Glutamatergic neuron (in vitro differentiated cells): ENCODE measurements around the gene C2CD4D. TPM values are rescaled to one million over a fixed set of nuclear protein-coding genes. Genes with fewer than 3 reads are reported as not detected.

Source experiments
- DNase-seq: peaks from one replicate; pipeline ENCODE4 v3.0.0; 2022
- H3K27ac Mint-ChIP-seq: one replicate; pipeline ENCODE4 v1.8.0; 2020; ENCODE audit warnings: mild to moderate bottlenecking, mixed read lengths, inconsistent platforms; ENCODE audit not compliant: unreplicated experiment
- H3K27me3 Mint-ChIP-seq: one replicate; pipeline ENCODE4 v1.8.0; 2020; ENCODE audit warnings: mild to moderate bottlenecking, moderate library complexity, mixed read lengths, inconsistent platforms; ENCODE audit not compliant: unreplicated experiment
- H3K36me3 Mint-ChIP-seq: one replicate; pipeline ENCODE4 v1.8.0; 2020; ENCODE audit warnings: mild to moderate bottlenecking, mixed read lengths, inconsistent platforms; ENCODE audit not compliant: unreplicated experiment
- H3K4me1 Mint-ChIP-seq: one replicate; pipeline ENCODE4 v1.8.0; 2020; ENCODE audit warnings: mild to moderate bottlenecking, low read depth, mixed read lengths, inconsistent platforms; ENCODE audit not compliant: unreplicated experiment
- H3K4me3 Mint-ChIP-seq: one replicate; pipeline ENCODE4 v1.8.0; 2020; ENCODE audit warnings: mild to moderate bottlenecking, mixed read lengths, inconsistent platforms; ENCODE audit not compliant: unreplicated experiment
- H3K9me3 Mint-ChIP-seq: one replicate; pipeline ENCODE4 v1.8.0; 2020; ENCODE audit warnings: mild to moderate bottlenecking, moderate library complexity, mixed read lengths, inconsistent platforms; ENCODE audit not compliant: unreplicated experiment
- CTCF ChIP-seq: fragments of 200-600 bp; sonication (generic); IDR thresholded peaks from one replicate; pipeline ENCODE4 v1.5.0; 2021; ENCODE audit not compliant: partially characterized antibody, unreplicated experiment
- total RNA-seq: library from RNA; stranded (reverse); fragmentation: NEBNext Ultra II Directional; extraction: Animal tissue kit (Norgen Biotek cat#: 25700); gene quantifications from one replicate; pipeline ENCODE4 v1.2.1, GENCODE V29; 2021; ENCODE audit not compliant: unreplicated experiment

The C2CD4D gene
- total RNA-seq, 1 donor from 2014 or later = not detected

GRCh38 chr1:151868486-151868885 is 28.9 kb upstream of the C2CD4D start:
- Mint-ChIP-seq H3K4me1 (peaks cover 4% of the 10 kb centered on the region), H3K4me3 (no peak overlapping the region), H3K9me3 (peaks cover 5% of the 10 kb centered on the region), H3K27ac (no peak overlapping the region), H3K36me3 (no peaks in the 10 kb centered on the region), H3K27me3 (peaks cover 5% of the 10 kb centered on the region)
- no peak for TF ChIP-seq CTCF
- no peak for DNase-seq

- no peak for TF ChIP-seq CTCF
- H3K27ac Mint-ChIP-seq = no peak overlapping the region
- no peaks in the 10 kb centered on the region for H3K36me3 Mint-ChIP-seq
- no peaks in the 10 kb centered on the region for H3K4me1 Mint-ChIP-seq
- H3K27me3 Mint-ChIP-seq = peaks cover 5% of the 10 kb centered on the region
- peaks cover 5% of the 10 kb centered on the region for H3K9me3 Mint-ChIP-seq
- DNase-seq = no peak
- no peak overlapping the region for H3K4me3 Mint-ChIP-seq
Observed at GRCh38 chr1:151867765-151868411, 28.3 kb upstream of the C2CD4D start.

GRCh38 chr1:151867321-151867720 is 27.7 kb upstream of the C2CD4D start:
- Mint-ChIP-seq H3K4me3 (no peak overlapping the region), H3K27me3 (peaks cover 6% of the 10 kb centered on the region), H3K36me3 (no peaks in the 10 kb centered on the region)

GRCh38 chr1:151864411-151864810 is 24.8 kb upstream of the C2CD4D start:
- no peak for DNase-seq
- Mint-ChIP-seq H3K36me3 (no peaks in the 10 kb centered on the region), H3K4me1 (peaks cover 10% of the 10 kb centered on the region), H3K27ac (no peak overlapping the region), H3K4me3 (no peak overlapping the region), H3K9me3 (peaks cover 10% of the 10 kb centered on the region), H3K27me3 (peaks cover 15% of the 10 kb centered on the region)
- TF ChIP-seq CTCF = no peak

More at GRCh38 chr1:151867321-151867720, 27.7 kb upstream of the C2CD4D start:
- no peak for TF ChIP-seq CTCF
- H3K9me3 Mint-ChIP-seq = peaks cover 5% of the 10 kb centered on the region
- no peak for DNase-seq
- no peak overlapping the region for H3K27ac Mint-ChIP-seq
- H3K4me1 Mint-ChIP-seq = no peaks in the 10 kb centered on the region

GRCh38 chr1:151862604-151863003 is 23.0 kb upstream of the C2CD4D start:
- H3K27me3 Mint-ChIP-seq = peaks cover 17% of the 10 kb centered on the region
- H3K36me3 Mint-ChIP-seq = no peaks in the 10 kb centered on the region
- H3K4me1 Mint-ChIP-seq = peaks cover 10% of the 10 kb centered on the region
- peaks cover 10% of the 10 kb centered on the region for H3K9me3 Mint-ChIP-seq
- no peak for DNase-seq
- H3K27ac Mint-ChIP-seq = no peak overlapping the region
- H3K4me3 Mint-ChIP-seq = no peak overlapping the region
- TF ChIP-seq CTCF = no peak
